Measurements from ENCODE around the gene TWIST2. TPM values are rescaled to one million over a fixed set of nuclear protein-coding genes. Genes with fewer than 3 reads are reported as not detected.

The TWIST2 gene
- total and polyA plus RNA-seq, 8 donors, result 0.58 to 58.0 (median 12.3) TPM

- Histone ChIP-seq H3K27ac (no peak overlapping the region), H3K9me3 (peaks cover 0 to 30% (median 20%) of the 10 kb centered on the region in 4 donors), H3K36me3 (no peaks in the 10 kb centered on the region), H3K4me3 (no peak overlapping the region), H3K27me3 (peaks cover 0 to 23% (median 9%) of the 10 kb centered on the region in 3 donors), H3K4me1 (no peaks in the 10 kb centered on the region)
- no peak for DNase-seq
- 41 to 90% (median 81%) methylated on average over 1 of the region's 1 CpG for WGBS, 5 donors
- TF ChIP-seq EP300 (IDR thresholded peaks at IDR 0.05) (no peak), POLR2A (IDR thresholded peaks at IDR 0.05) (no peak), POLR2AphosphoS5 (IDR thresholded peaks at IDR 0.05) (no peak), CTCF (IDR thresholded peaks at IDR 0.05) (no peak)
- intact Hi-C loops (cut with DNase I; ENCODE audit: low total_unique reads), result no loop called here
These were observed 24.9 kb upstream of the TWIST2 start for GRCh38 chr2:238822955-238823354.

GRCh38 chr2:238831177-238831576 lies 16.7 kb upstream of the TWIST2 start:
- DNase-seq, result no peak
- Histone ChIP-seq H3K9me3 (no peaks in the 10 kb centered on the region), H3K4me1 (no peaks in the 10 kb centered on the region), H3K27ac (no peak overlapping the region), H3K4me3 (no peak overlapping the region), H3K36me3 (no peaks in the 10 kb centered on the region), H3K27me3 (peaks cover 0 to 17% (median 0%) of the 10 kb centered on the region in 3 donors)
- intact Hi-C loops (cut with DNase I; ENCODE audit: low total_unique reads), result no loop called here
- TF ChIP-seq POLR2AphosphoS5 (IDR thresholded peaks at IDR 0.05) (no peak), POLR2A (IDR thresholded peaks at IDR 0.05) (no peak), EP300 (IDR thresholded peaks at IDR 0.05) (no peak), CTCF (IDR thresholded peaks at IDR 0.05) (no peak)
- WGBS, 5 donors, result 49 to 63% (median 53%) methylated on average over 2 of the region's 2 CpGs

- TF ChIP-seq CTCF (IDR thresholded peaks at IDR 0.05) (no peak), EP300 (IDR thresholded peaks at IDR 0.05) (no peak), POLR2AphosphoS5 (IDR thresholded peaks at IDR 0.05) (no peak), POLR2A (IDR thresholded peaks at IDR 0.05) (no peak)
- Histone ChIP-seq H3K36me3 (no peaks in the 10 kb centered on the region), H3K4me1 (no peaks in the 10 kb centered on the region), H3K4me3 (no peak overlapping the region), H3K27me3 (peaks cover 0 to 21% (median 0%) of the 10 kb centered on the region in 3 donors), H3K9me3 (peaks cover 0 to 9% (median 1%) of the 10 kb centered on the region in 4 donors), H3K27ac (no peak overlapping the region)
- intact Hi-C loops (cut with DNase I; ENCODE audit: low total_unique reads), result no loop called here
- 74 to 86% (median 77%) methylated on average over 3 of the region's 3 CpGs for WGBS, 5 donors
- no peak for DNase-seq
These were observed 12.9 kb upstream of the TWIST2 start for GRCh38 chr2:238834982-238835381.

- WGBS, 5 donors, result 50 to 71% (median 54%) methylated on average over 7 of the region's 7 CpGs
These were observed 12.1 kb upstream of the TWIST2 start for GRCh38 chr2:238835726-238836301.

More at GRCh38 chr2:238835726-238836301, 12.1 kb upstream of the TWIST2 start:
- H3K4me1 ChIP-seq, result no peaks in the 10 kb centered on the region
- H3K4me3 ChIP-seq, result no peak overlapping the region
- H3K27ac ChIP-seq, result no peak overlapping the region
- peaks cover 0 to 9% (median 1%) of the 10 kb centered on the region in 4 donors for H3K9me3 ChIP-seq
- intact Hi-C loops (cut with DNase I; ENCODE audit: low total_unique reads), result no loop called here
- DNase-seq, result no peak
- H3K36me3 ChIP-seq, result no peaks in the 10 kb centered on the region
- peaks cover 0 to 21% (median 0%) of the 10 kb centered on the region in 3 donors for H3K27me3 ChIP-seq
- TF ChIP-seq CTCF (IDR thresholded peaks at IDR 0.05), result no peak
- no peak for TF ChIP-seq POLR2AphosphoS5 (IDR thresholded peaks at IDR 0.05)
- TF ChIP-seq POLR2A (IDR thresholded peaks at IDR 0.05), result no peak
- no peak for TF ChIP-seq EP300 (IDR thresholded peaks at IDR 0.05)

All from stomach (tissue), 9 donors.